WTC11 (cell line): ENCODE data around the gene NCKAP5. TPM values are rescaled to one million over a fixed set of nuclear protein-coding genes. Genes with fewer than 3 reads are reported as not detected.

Source experiments
- ATAC-seq: fragments of 200-7000 bp; cut with Tn5 transposase; 2 replicates; pipeline ENCODE4 v1.10.0; 2021; ENCODE audit warnings: mild to moderate bottlenecking, moderate library complexity
- CTCF ChIA-PET: fragments of 300-600 bp; sonication (Branson Sonifier 250); formaldehyde crosslinking; loops from one replicate; lab custom pipeline; 2021; ENCODE audit warnings: antibody characterized with exemption; lab: Charles Lee
- POLR2A ChIA-PET: fragments of 350-600 bp; sonication (Branson Sonifier 250); formaldehyde crosslinking; loops from one replicate; lab custom pipeline; 2021; ENCODE audit warnings: antibody characterized with exemption; lab: Charles Lee
- DNase-seq: peaks from one replicate; pipeline ENCODE4 v3.0.0; 2021; ENCODE audit warnings: low spot score
- H3K27ac Mint-ChIP-seq: 2 replicates; pipeline ENCODE4 v1.8.0; 2021; ENCODE audit warnings: mixed read lengths
- H3K27me3 Mint-ChIP-seq: 2 replicates; pipeline ENCODE4 v1.8.0; 2021; ENCODE audit warnings: low read depth, mild to moderate bottlenecking, moderate library complexity, mixed read lengths
- H3K36me3 Mint-ChIP-seq: 2 replicates; pipeline ENCODE4 v1.8.0; 2021; ENCODE audit warnings: mixed read lengths
- H3K4me1 Mint-ChIP-seq: 2 replicates; pipeline ENCODE4 v1.8.0; 2022; ENCODE audit warnings: mixed read lengths
- H3K4me3 Mint-ChIP-seq: 2 replicates; pipeline ENCODE4 v1.8.0; 2021; ENCODE audit warnings: mild to moderate bottlenecking, moderate library complexity, mixed read lengths
- H3K9me3 Mint-ChIP-seq: 2 replicates; pipeline ENCODE4 v1.8.0; 2021; ENCODE audit warnings: mixed read lengths
- CBFB ChIP-seq: sonication (generic); formaldehyde crosslinking; IDR thresholded peaks from 2 replicates; pipeline ENCODE4 v1.8.1; 2022; ENCODE audit warnings: mild to moderate bottlenecking, low read depth, missing genetic modification reagents
- ESRRA ChIP-seq: sonication (generic); formaldehyde crosslinking; IDR thresholded peaks from 2 replicates; pipeline ENCODE4 v1.8.1; 2022; ENCODE audit warnings: mild to moderate bottlenecking, missing genetic modification reagents, borderline replicate concordance
- FOXK1 ChIP-seq: sonication (generic); formaldehyde crosslinking; IDR thresholded peaks from 2 replicates; pipeline ENCODE4 v1.8.0; 2022; ENCODE audit warnings: mild to moderate bottlenecking, moderate library complexity, missing genetic modification reagents
- GABPB1 ChIP-seq: sonication (generic); formaldehyde crosslinking; IDR thresholded peaks from 2 replicates; pipeline ENCODE4 v1.8.1; 2023; ENCODE audit warnings: mild to moderate bottlenecking, missing genetic modification reagents
- GRHL2 ChIP-seq: fragments of 250-450 bp; sonication (Bioruptor Pico); IDR thresholded peaks from 2 replicates; pipeline ENCODE4 v1.8.0; 2022; ENCODE audit warnings: mild to moderate bottlenecking, moderate library complexity; ENCODE audit not compliant: insufficient replicate concordance, severe bottlenecking
- NFYB ChIP-seq: sonication (generic); formaldehyde crosslinking; conservative IDR thresholded peaks from 2 replicates; pipeline ENCODE4 v1.8.0; 2022; ENCODE audit warnings: low read depth, missing genetic modification reagents
- NR1H2 ChIP-seq: sonication (generic); formaldehyde crosslinking; IDR thresholded peaks from 2 replicates; pipeline ENCODE4 v1.9.0; 2021; ENCODE audit warnings: mild to moderate bottlenecking, moderate library complexity, missing genetic modification reagents
- NR3C1 ChIP-seq: sonication (generic); formaldehyde crosslinking; conservative IDR thresholded peaks from 2 replicates; pipeline ENCODE4 v1.8.1; 2023; ENCODE audit warnings: low read depth, mild to moderate bottlenecking, missing genetic modification reagents
- RELA ChIP-seq: sonication (generic); formaldehyde crosslinking; IDR thresholded peaks from 2 replicates; pipeline ENCODE4 v1.8.1; 2022; ENCODE audit warnings: missing genetic modification reagents, mild to moderate bottlenecking, borderline replicate concordance
- SMAD4 ChIP-seq: sonication (generic); formaldehyde crosslinking; IDR thresholded peaks from 2 replicates; pipeline ENCODE4 v1.8.0; 2022; ENCODE audit warnings: mild to moderate bottlenecking, missing genetic modification reagents
- SP1 ChIP-seq: sonication (generic); formaldehyde crosslinking; conservative IDR thresholded peaks from 2 replicates; pipeline ENCODE4 v1.8.1; 2022; ENCODE audit warnings: missing genetic modification reagents
- TEAD4 ChIP-seq: sonication (generic); formaldehyde crosslinking; IDR thresholded peaks from 2 replicates; pipeline ENCODE4 v1.8.0; 2022; ENCODE audit warnings: mild to moderate bottlenecking, missing genetic modification reagents
- ZNF219 ChIP-seq: sonication (generic); formaldehyde crosslinking; IDR thresholded peaks from 2 replicates; pipeline ENCODE4 v1.8.0; 2023; ENCODE audit warnings: missing genetic modification reagents, mild to moderate bottlenecking, borderline replicate concordance
- ZNF263 ChIP-seq: sonication (generic); formaldehyde crosslinking; IDR thresholded peaks from 2 replicates; pipeline ENCODE4 v1.8.1; 2022; ENCODE audit warnings: low read depth, mild to moderate bottlenecking, moderate library complexity, missing genetic modification reagents
- ZNF416 ChIP-seq: fragments of 250-450 bp; sonication (Bioruptor Pico); IDR thresholded peaks from 2 replicates; pipeline ENCODE4 v1.9.0; 2021; ENCODE audit warnings: mild to moderate bottlenecking, inconsistent platforms
- total RNA-seq: library from RNA; stranded (reverse); gene quantifications from 3 replicates; pipeline ENCODE4 v1.2.3, GENCODE V29; 2021
- TF ChIP-seq, protein P1 (sequence below): sonication (generic); formaldehyde crosslinking; IDR thresholded peaks from 2 replicates; pipeline ENCODE4 v1.8.1; 2022; ENCODE audit warnings: mild to moderate bottlenecking, missing genetic modification reagents, moderate library complexity, borderline replicate concordance
- TF ChIP-seq, protein P2 (sequence below): fragments of 250-450 bp; sonication (Bioruptor Pico); IDR thresholded peaks from 2 replicates; pipeline ENCODE4 v2.1.2; 2022; ENCODE audit warnings: mild to moderate bottlenecking, moderate library complexity
- TF ChIP-seq, protein P3 (sequence below): sonication (generic); formaldehyde crosslinking; IDR thresholded peaks from 2 replicates; pipeline ENCODE4 v1.8.0; 2023; ENCODE audit warnings: missing genetic modification reagents
- TF ChIP-seq, protein P4 (sequence below): fragments of 250-450 bp; sonication (Bioruptor Pico); IDR thresholded peaks from 2 replicates; pipeline ENCODE4 v1.9.0; 2021; ENCODE audit warnings: mild to moderate bottlenecking, borderline replicate concordance
- TF ChIP-seq, protein P5 (sequence below): sonication (generic); formaldehyde crosslinking; conservative IDR thresholded peaks from 2 replicates; pipeline ENCODE4 v1.8.1; 2022; ENCODE audit warnings: mild to moderate bottlenecking, missing genetic modification reagents

The NCKAP5 gene
- total RNA-seq, 1 experiment from 2014 or later, result 0.55 TPM

DNA sequence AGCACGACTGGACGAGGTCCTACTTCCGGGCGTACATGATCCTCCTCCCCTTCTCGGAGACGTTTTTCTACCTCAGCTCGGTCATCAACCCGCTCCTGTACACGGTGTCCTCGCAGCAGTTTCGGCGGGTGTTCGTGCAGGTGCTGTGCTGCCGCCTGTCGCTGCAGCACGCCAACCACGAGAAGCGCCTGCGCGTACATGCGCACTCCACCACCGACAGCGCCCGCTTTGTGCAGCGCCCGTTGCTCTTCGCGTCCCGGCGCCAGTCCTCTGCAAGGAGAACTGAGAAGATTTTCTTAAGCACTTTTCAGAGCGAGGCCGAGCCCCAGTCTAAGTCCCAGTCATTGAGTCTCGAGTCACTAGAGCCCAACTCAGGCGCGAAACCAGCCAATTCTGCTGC lies 923.1 kb downstream of the NCKAP5 start:
- ATAC-seq (no peak), DNase-seq (no peak)
- Mint-ChIP-seq H3K27me3 (no peaks in the 10 kb centered on the region), H3K4me1 (peaks cover 24% of the 10 kb centered on the region), H3K9me3 (no peaks in the 10 kb centered on the region), H3K27ac (0 out of 2 replicates have a peak overlapping the region, but pooled peaks have one; percentile 59), H3K36me3 (no peaks in the 10 kb centered on the region), H3K4me3 (no peak overlapping the region)
- POLR2A ChIA-PET, result no interaction called here
- TF ChIP-seq FOXK1 (CRISPR knock-in tag), result no peak
- TF ChIP-seq TEAD4 (CRISPR knock-in tag), result no peak
- TF ChIP-seq GABPB1 (CRISPR knock-in tag), result no peak
- no peak for TF ChIP-seq ZNF263
- no peak for TF ChIP-seq ESRRA
- no peak for TF ChIP-seq ZNF219 (CRISPR knock-in tag)
- TF ChIP-seq, protein P1, sequence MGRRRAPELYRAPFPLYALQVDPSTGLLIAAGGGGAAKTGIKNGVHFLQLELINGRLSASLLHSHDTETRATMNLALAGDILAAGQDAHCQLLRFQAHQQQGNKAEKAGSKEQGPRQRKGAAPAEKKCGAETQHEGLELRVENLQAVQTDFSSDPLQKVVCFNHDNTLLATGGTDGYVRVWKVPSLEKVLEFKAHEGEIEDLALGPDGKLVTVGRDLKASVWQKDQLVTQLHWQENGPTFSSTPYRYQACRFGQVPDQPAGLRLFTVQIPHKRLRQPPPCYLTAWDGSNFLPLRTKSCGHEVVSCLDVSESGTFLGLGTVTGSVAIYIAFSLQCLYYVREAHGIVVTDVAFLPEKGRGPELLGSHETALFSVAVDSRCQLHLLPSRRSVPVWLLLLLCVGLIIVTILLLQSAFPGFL (CRISPR knock-in tag), result no peak
- TF ChIP-seq, protein P2, sequence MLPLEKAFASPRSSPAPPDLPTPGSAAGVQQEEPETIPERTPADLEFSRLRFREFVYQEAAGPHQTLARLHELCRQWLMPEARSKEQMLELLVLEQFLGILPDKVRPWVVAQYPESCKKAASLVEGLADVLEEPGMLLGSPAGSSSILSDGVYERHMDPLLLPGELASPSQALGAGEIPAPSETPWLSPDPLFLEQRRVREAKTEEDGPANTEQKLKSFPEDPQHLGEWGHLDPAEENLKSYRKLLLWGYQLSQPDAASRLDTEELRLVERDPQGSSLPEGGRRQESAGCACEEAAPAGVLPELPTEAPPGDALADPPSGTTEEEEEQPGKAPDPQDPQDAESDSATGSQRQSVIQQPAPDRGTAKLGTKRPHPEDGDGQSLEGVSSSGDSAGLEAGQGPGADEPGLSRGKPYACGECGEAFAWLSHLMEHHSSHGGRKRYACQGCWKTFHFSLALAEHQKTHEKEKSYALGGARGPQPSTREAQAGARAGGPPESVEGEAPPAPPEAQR (CRISPR knock-in tag), result no peak
- TF ChIP-seq, protein P3, sequence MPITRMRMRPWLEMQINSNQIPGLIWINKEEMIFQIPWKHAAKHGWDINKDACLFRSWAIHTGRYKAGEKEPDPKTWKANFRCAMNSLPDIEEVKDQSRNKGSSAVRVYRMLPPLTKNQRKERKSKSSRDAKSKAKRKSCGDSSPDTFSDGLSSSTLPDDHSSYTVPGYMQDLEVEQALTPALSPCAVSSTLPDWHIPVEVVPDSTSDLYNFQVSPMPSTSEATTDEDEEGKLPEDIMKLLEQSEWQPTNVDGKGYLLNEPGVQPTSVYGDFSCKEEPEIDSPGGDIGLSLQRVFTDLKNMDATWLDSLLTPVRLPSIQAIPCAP, result no peak
- TF ChIP-seq SMAD4 (CRISPR knock-in tag), result no peak
- TF ChIP-seq NR1H2, result no peak
- TF ChIP-seq RELA (CRISPR knock-in tag), result no peak
- TF ChIP-seq NR3C1 (CRISPR knock-in tag), result no peak
- no peak for TF ChIP-seq SP1 (CRISPR knock-in tag)
- TF ChIP-seq, protein P4, sequence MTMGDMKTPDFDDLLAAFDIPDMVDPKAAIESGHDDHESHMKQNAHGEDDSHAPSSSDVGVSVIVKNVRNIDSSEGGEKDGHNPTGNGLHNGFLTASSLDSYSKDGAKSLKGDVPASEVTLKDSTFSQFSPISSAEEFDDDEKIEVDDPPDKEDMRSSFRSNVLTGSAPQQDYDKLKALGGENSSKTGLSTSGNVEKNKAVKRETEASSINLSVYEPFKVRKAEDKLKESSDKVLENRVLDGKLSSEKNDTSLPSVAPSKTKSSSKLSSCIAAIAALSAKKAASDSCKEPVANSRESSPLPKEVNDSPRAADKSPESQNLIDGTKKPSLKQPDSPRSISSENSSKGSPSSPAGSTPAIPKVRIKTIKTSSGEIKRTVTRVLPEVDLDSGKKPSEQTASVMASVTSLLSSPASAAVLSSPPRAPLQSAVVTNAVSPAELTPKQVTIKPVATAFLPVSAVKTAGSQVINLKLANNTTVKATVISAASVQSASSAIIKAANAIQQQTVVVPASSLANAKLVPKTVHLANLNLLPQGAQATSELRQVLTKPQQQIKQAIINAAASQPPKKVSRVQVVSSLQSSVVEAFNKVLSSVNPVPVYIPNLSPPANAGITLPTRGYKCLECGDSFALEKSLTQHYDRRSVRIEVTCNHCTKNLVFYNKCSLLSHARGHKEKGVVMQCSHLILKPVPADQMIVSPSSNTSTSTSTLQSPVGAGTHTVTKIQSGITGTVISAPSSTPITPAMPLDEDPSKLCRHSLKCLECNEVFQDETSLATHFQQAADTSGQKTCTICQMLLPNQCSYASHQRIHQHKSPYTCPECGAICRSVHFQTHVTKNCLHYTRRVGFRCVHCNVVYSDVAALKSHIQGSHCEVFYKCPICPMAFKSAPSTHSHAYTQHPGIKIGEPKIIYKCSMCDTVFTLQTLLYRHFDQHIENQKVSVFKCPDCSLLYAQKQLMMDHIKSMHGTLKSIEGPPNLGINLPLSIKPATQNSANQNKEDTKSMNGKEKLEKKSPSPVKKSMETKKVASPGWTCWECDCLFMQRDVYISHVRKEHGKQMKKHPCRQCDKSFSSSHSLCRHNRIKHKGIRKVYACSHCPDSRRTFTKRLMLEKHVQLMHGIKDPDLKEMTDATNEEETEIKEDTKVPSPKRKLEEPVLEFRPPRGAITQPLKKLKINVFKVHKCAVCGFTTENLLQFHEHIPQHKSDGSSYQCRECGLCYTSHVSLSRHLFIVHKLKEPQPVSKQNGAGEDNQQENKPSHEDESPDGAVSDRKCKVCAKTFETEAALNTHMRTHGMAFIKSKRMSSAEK (CRISPR knock-in tag), result no peak
- TF ChIP-seq ZNF416 (CRISPR knock-in tag), result no peak
- TF ChIP-seq CBFB (CRISPR knock-in tag), result no peak
- TF ChIP-seq, protein P5, sequence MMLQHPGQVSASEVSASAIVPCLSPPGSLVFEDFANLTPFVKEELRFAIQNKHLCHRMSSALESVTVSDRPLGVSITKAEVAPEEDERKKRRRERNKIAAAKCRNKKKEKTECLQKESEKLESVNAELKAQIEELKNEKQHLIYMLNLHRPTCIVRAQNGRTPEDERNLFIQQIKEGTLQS (CRISPR knock-in tag), result no peak
- TF ChIP-seq NFYB (CRISPR knock-in tag), result no peak
- no peak for TF ChIP-seq GRHL2 (CRISPR knock-in tag)
- CTCF ChIA-PET, result interaction anchor here (0.6 kb wide), 1 partner anchor 720 kb away, joined by 3 read pairs; no protein-coding TSS in a partner anchor
